GM12875 (cell line): Measurements from ENCODE around the gene RALGAPB.

Source experiments
- H3K4me3 ChIP-seq: one replicate; pipeline ENCODE4 v1.5.1; 2011; ENCODE audit warnings: low read depth, low read length, control low read depth
- TF ChIP-seq, protein P1 (sequence below): IDR thresholded peaks from 2 replicates; pipeline ENCODE4 v1.5.1; 2011; ENCODE audit warnings: low read depth, mild to moderate bottlenecking, control low read depth, inconsistent platforms, low read length, moderate library complexity, borderline replicate concordance; ENCODE audit not compliant: insufficient read depth

Gene RALGAPB

DNA sequence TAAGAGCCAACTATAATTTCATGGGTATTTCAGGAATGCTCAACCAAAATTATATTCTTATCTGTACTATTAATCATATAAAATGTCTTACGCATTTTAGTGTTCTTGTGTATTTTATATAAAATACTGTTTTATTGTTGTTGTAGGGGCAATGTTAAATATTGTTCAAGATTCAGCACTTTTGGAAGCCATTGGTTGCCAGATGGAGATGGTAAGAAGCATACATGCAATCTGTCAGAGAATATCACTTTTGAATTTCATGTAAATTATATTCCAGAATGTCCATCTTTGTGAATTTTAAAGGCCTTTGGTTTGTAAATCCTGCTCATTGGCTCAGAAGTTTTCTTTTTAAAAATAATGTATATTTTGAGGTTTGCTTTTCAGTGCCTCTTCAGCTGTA is 58.4 kb downstream of the RALGAPB start:
- H3K4me3 ChIP-seq: no peak overlapping the region
- TF ChIP-seq, protein P1, sequence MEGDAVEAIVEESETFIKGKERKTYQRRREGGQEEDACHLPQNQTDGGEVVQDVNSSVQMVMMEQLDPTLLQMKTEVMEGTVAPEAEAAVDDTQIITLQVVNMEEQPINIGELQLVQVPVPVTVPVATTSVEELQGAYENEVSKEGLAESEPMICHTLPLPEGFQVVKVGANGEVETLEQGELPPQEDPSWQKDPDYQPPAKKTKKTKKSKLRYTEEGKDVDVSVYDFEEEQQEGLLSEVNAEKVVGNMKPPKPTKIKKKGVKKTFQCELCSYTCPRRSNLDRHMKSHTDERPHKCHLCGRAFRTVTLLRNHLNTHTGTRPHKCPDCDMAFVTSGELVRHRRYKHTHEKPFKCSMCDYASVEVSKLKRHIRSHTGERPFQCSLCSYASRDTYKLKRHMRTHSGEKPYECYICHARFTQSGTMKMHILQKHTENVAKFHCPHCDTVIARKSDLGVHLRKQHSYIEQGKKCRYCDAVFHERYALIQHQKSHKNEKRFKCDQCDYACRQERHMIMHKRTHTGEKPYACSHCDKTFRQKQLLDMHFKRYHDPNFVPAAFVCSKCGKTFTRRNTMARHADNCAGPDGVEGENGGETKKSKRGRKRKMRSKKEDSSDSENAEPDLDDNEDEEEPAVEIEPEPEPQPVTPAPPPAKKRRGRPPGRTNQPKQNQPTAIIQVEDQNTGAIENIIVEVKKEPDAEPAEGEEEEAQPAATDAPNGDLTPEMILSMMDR: no peak

DNA sequence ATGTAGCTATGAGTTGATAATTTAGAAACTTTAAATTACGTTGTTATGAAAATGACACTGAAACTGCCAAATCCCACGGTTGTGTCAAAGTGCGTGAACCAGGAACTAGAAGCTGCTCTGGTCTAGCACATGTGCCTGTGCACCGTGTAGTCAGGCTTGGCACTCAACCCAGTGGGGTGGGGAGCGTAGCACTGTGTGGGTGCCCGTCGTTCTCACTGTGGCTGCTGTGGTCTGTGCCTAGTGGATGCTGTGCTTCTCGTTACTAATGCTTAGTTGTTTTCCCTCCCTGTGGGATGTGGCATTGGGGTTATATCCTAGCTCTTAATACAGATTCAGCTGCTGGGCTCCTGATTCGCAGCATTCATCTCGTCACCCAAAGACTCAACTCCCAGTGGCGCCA is 62.1 kb downstream of the RALGAPB start:
- no peak overlapping the region for H3K4me3 ChIP-seq
- TF ChIP-seq, protein P1: no peak

DNA sequence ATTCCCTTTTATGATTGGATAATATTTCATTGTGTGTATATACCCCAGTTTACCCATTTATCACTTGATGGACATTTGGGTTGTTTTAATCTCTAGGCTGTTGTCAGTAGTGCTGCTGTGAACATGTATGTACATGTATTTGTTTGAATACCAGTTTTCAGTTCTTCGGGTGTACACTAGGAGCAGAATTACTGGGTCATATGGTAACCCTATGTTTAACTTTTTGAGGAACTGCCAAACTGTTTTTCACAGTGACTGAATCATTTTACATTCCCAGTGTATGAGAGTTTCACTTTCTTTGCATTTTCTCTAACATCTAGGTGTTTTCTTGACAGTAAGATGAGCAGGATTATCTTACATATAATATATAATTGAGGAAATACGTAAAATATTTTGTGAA is 63.7 kb downstream of the RALGAPB start:
- H3K4me3 ChIP-seq: no peak overlapping the region
- TF ChIP-seq, protein P1: no peak

DNA sequence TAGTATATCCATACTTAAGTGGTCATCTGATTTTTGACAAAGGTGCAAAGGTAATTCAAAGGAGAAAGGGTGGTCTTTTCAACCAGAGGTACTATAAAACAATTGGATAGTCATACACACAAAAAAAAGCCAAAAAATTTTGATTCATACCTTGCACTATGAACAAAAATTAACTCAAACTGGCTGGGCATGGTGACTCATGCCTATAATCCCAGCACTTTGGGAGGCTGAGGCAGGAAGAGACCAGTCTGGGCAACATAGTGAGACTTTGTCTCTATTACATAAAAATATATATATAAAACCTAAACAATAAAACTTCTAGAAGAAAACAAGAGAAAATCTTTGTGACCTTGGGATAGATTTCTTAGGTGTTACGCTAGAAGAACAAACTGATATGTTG is 64.5 kb downstream of the RALGAPB start:
- no peak overlapping the region for H3K4me3 ChIP-seq
- TF ChIP-seq, protein P1: no peak

DNA sequence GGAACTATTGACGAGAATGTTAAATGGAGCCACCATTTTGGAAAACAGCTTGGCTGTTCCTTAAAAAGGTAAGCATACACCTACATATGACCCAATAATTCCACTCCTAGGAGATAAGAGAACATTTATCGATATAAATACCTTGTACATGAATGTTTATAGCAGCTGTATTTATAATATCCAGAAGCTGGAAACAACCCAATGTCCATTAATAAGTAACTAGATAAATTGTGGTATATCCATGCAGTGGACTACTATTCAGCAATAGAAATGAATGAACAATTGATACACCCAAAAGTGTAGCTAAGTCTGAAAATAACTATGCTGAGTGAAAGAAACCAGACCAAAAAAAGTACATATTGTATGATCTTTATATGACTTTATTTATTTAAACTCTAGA is 66.1 kb downstream of the RALGAPB start:
- H3K4me3 ChIP-seq: no peak overlapping the region
- TF ChIP-seq, protein P1: no peak

DNA sequence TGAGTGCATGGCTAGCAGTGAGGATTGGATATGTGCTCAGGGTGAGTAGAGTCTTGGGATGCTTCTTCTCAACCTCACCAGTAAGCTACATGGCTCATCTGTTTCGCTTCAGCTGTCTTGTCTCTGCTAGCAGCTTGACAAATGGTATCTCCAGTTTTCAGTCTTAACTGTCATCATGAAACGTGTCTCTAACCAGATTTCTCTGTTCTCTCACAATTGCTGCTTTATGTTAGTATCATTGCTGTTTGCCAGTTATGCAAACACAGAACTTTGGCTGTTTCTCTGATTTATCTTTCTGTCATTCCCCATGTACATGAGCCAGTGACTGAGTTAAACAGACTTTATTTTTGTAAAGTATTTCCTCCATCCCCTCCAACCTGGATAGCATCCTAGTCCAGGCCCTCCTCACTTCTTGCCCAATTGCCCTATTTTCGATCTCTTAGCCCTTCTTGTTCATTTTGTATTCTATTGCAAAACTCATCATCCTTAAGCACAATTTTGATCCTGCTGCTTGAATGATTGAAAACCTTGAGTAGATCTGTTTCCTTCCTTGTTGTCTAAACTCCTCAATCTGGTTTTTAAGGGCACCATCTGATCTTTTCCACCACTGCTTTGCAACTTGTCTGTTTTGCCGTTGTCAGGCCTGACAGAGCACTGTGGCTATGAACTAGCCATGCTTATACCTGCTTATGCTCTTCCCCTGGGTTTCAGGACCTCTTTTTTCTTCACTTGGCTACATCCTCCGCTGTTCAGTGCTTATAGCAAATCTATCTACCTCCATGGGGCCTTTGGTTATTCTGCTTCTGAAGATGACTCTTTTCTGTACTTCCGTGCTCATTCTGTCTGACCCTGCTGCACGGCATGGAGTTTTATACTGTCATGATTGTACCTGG is 70.6 kb downstream of the RALGAPB start:
- TF ChIP-seq, protein P1: no peak
- H3K4me3 ChIP-seq: no peak overlapping the region

DNA sequence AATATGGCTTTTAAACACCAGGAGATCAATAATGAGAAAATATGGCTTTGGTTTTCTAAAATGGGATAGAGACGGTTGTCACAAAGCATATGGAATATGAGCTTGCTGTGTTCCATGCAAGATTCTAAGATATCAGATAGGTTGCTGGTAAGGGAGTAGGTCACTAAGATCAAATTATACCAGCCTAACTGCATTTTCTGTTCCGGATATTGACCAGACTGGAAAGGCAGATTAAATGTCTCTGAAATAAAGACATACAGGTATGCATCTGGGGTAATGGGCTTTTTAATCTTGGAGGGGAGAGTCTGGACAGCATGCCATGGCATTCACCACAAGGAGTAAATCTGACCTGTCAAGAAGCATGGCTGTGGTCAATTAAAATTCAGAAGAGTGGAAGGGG is 73.1 kb downstream of the RALGAPB start:
- TF ChIP-seq, protein P1: no peak

More for the DNA sequence above, 73.1 kb downstream of the RALGAPB start:
- H3K4me3 ChIP-seq: no peak overlapping the region
